ENCODE measurements around the gene CREB3L2. TPM values are rescaled to one million over a fixed set of nuclear protein-coding genes. Genes with fewer than 3 reads are reported as not detected.

Gene CREB3L2
- total RNA-seq, 1 donor from 2014 or later: 50.6 TPM

DNA sequence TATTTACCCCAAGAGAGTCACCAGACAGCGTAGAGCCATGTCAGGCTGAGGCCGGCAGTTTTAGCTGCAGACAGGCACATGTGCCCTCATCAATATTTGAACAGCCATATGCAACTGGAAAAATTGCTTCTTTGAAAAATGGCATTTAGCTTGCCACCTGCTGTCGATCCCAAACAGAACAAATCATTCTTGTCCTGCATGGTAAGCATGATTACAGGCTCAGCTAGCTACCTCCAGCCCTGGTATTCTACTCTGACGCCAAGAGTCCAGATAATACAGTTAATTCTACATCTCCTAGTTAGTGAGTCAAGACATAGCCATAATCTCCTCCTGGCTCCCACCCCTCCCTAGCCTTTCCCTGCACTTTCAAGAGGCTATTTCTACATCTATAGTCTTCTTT is 7.7 kb downstream of the CREB3L2 start:
- TF ChIP-seq, protein P1, sequence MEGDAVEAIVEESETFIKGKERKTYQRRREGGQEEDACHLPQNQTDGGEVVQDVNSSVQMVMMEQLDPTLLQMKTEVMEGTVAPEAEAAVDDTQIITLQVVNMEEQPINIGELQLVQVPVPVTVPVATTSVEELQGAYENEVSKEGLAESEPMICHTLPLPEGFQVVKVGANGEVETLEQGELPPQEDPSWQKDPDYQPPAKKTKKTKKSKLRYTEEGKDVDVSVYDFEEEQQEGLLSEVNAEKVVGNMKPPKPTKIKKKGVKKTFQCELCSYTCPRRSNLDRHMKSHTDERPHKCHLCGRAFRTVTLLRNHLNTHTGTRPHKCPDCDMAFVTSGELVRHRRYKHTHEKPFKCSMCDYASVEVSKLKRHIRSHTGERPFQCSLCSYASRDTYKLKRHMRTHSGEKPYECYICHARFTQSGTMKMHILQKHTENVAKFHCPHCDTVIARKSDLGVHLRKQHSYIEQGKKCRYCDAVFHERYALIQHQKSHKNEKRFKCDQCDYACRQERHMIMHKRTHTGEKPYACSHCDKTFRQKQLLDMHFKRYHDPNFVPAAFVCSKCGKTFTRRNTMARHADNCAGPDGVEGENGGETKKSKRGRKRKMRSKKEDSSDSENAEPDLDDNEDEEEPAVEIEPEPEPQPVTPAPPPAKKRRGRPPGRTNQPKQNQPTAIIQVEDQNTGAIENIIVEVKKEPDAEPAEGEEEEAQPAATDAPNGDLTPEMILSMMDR (IDR thresholded peaks at IDR 0.05; ENCODE audit: unreplicated experiment): no peak
- Mint-ChIP-seq H3K36me3 (ENCODE audit: low read depth, unreplicated experiment) (peaks cover 6% of the 10 kb centered on the region), H3K27me3 (ENCODE audit: unreplicated experiment) (no peaks in the 10 kb centered on the region), H3K4me1 (ENCODE audit: unreplicated experiment) (peaks cover 22% of the 10 kb centered on the region), H3K27ac (ENCODE audit: unreplicated experiment) (no peak overlapping the region), H3K9me3 (ENCODE audit: unreplicated experiment) (no peaks in the 10 kb centered on the region), H3K4me3 (ENCODE audit: unreplicated experiment) (no peak overlapping the region)
- DNase-seq (ENCODE audit: low spot score): no peak

DNA sequence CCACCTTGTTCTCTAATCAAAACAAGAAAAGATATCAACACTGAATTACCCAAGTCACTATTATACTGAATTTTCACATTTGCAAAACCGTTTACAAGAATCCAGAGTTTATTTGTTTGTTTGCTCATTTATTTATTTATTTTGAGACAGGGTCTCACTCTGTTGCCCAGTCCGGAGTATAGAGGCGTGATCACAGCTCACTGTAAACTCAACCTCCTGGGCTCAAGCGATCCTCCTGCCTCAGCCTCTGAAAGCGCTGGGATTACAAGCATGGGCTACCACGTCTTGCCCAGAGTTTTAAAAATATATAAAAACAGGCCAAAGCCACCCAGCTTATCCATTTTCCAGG is 8.5 kb downstream of the CREB3L2 start:
- Mint-ChIP-seq H3K4me3 (ENCODE audit: unreplicated experiment) (no peak overlapping the region), H3K4me1 (ENCODE audit: unreplicated experiment) (peaks cover 16% of the 10 kb centered on the region), H3K9me3 (ENCODE audit: unreplicated experiment) (no peaks in the 10 kb centered on the region), H3K27ac (ENCODE audit: unreplicated experiment) (peak overlapping the region; percentile 48), H3K27me3 (ENCODE audit: unreplicated experiment) (no peaks in the 10 kb centered on the region), H3K36me3 (ENCODE audit: low read depth, unreplicated experiment) (no peaks in the 10 kb centered on the region)
- no peak for DNase-seq (ENCODE audit: low spot score)
- TF ChIP-seq, protein P1 (IDR thresholded peaks at IDR 0.05; ENCODE audit: unreplicated experiment): no peak

DNA sequence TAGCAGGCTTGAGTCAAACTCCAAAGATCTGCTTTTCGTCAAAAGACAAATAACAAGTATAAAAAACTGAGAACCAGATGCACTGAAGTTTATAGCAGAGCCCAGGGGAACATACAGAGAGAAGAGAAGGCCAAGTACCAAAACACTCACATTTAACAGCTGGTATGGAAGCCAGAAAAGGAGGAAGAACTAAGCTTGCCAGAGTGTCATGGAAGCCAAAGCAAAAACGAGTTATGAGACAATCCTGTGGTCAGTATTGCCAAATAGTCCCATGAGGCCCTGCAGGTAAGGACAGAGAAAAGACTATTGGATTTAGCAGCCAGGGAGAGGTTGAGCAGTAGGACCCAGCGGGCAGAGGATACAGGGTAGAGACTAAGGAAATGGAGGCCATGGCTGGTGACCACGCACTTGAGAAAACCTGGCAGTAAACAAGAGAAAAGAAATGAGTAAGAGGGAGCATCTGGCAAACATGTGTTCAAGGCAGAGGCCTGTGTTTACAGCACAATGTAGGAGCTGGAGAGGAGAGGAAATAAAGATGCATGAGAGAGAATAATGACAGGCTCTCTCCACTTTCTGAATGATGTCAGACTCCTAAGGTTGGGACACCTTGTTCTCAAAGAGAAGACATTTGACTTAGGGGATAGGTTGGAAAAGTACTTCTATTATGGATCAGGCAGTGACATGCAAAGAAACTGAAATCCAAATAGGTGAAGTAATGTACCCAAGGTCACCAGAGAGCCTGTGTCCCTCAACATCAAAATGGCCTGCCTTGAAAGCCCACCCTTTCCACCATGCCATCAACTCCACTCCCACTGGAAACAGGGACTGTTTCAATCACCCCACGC is 9.1 kb downstream of the CREB3L2 start:
- H3K4me1 Mint-ChIP-seq (ENCODE audit: unreplicated experiment): peaks cover 20% of the 10 kb centered on the region
- no peaks in the 10 kb centered on the region for H3K36me3 Mint-ChIP-seq (ENCODE audit: low read depth, unreplicated experiment)
- no peak for DNase-seq (ENCODE audit: low spot score)
- TF ChIP-seq, protein P1 (IDR thresholded peaks at IDR 0.05; ENCODE audit: unreplicated experiment): no peak
- H3K27me3 Mint-ChIP-seq (ENCODE audit: unreplicated experiment): no peaks in the 10 kb centered on the region
- H3K27ac Mint-ChIP-seq (ENCODE audit: unreplicated experiment): peak overlapping the region; percentile 53
- no peaks in the 10 kb centered on the region for H3K9me3 Mint-ChIP-seq (ENCODE audit: unreplicated experiment)
- peak overlapping the region; percentile 8 for H3K4me3 Mint-ChIP-seq (ENCODE audit: unreplicated experiment)

DNA sequence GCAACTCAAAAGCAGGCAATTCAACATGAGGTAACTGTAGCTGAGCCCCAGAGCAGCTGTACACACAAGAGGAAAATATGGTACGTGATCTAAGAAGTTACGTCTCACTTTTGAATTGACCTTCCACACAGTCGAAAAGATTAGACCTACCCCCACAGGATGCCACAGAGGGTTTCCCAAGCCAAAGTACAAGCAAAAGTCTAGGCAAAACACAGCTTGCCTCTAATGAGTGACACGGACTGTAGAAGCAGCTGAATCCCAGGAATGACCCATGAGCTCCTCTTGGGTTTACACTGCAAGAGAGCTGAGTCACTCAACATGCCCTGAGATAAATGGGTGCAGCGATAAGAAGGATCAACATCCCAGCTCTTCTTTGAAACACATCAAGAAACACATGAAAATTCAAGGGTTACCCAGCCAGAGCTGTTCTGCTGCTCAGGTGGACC is 9.8 kb downstream of the CREB3L2 start:
- Mint-ChIP-seq H3K4me1 (ENCODE audit: unreplicated experiment) (peaks cover 26% of the 10 kb centered on the region), H3K4me3 (ENCODE audit: unreplicated experiment) (no peak overlapping the region), H3K36me3 (ENCODE audit: low read depth, unreplicated experiment) (no peaks in the 10 kb centered on the region), H3K9me3 (ENCODE audit: unreplicated experiment) (no peaks in the 10 kb centered on the region), H3K27ac (ENCODE audit: unreplicated experiment) (peak overlapping the region; percentile 53), H3K27me3 (ENCODE audit: unreplicated experiment) (no peaks in the 10 kb centered on the region)
- no peak for DNase-seq (ENCODE audit: low spot score)
- TF ChIP-seq, protein P1 (IDR thresholded peaks at IDR 0.05; ENCODE audit: unreplicated experiment): no peak

DNA sequence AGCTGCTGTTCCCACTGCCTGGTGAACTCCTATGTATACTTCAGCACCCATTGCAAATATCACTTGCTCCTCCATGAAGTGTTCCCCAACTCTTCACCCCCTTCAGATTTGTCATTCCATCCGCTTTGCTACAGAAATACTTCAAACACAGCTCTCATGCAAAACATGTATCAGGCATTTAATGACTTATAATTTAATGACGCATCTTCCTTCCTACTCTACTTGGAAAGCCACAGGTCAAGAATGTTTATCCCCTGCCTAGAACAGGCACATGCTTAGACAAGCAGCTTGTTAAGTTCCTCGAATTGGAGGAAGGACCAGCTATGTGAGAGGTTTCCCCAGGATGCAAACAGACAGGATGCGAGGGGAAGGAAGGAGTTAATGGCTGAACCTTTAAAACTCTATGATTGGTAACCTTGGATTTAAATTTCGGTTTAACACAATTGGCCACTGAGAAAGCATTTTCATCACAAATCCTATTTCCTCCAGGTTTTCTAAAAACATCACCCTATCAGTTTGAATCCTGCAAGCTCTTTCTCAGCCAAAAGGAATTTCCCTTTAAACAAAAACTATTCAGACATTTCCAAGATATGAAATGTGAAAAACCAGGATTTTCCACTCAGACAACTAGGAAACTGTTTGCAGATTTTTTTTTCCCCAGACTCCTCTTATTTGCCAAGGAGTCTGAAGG is 11.5 kb downstream of the CREB3L2 start:
- no peak overlapping the region for H3K27ac Mint-ChIP-seq (ENCODE audit: unreplicated experiment)
- peaks cover 33% of the 10 kb centered on the region for H3K4me1 Mint-ChIP-seq (ENCODE audit: unreplicated experiment)
- no peak overlapping the region for H3K4me3 Mint-ChIP-seq (ENCODE audit: unreplicated experiment)
- H3K36me3 Mint-ChIP-seq (ENCODE audit: low read depth, unreplicated experiment): no peaks in the 10 kb centered on the region
- no peaks in the 10 kb centered on the region for H3K27me3 Mint-ChIP-seq (ENCODE audit: unreplicated experiment)
- H3K9me3 Mint-ChIP-seq (ENCODE audit: unreplicated experiment): no peaks in the 10 kb centered on the region
- TF ChIP-seq, protein P1 (IDR thresholded peaks at IDR 0.05; ENCODE audit: unreplicated experiment): no peak
- no peak for DNase-seq (ENCODE audit: low spot score)
